HepG2 (cell line): ENCODE measurements around the gene PPME1. TPM values are rescaled to one million over a fixed set of nuclear protein-coding genes. Genes with fewer than 3 reads are reported as not detected.

Experiments
- ATAC-seq: fragments of 200-7000 bp; cut with Tn5 transposase; 3 replicates; pipeline ENCODE4 v1.9.1; 2020; ENCODE audit warnings: mild to moderate bottlenecking, moderate library complexity
- BruUV-seq: library from RNA; stranded (reverse); fragments of 400-500 nt; replicated peaks from 2 replicates; lab custom pipeline; 2021; lab: Mats Ljungman, UMichigan
- CTCF ChIA-PET: fragments of 300-600 bp; formaldehyde crosslinking; extraction: SDS; loops from one replicate; lab custom pipeline; 2021; ENCODE audit warnings: low total read pairs, inconsistent platforms, low intra/inter-chr PET ratio; lab: Yijun Ruan, JAX
- POLR2A ChIA-PET: fragments of 350-600 bp; sonication (Branson Sonifier 250); formaldehyde crosslinking; loops from one replicate; lab custom pipeline; 2020; ENCODE audit warnings: antibody characterized with exemption, inconsistent platforms; lab: Yijun Ruan, JAX
- DNase-seq: peaks from one replicate; pipeline ENCODE4 v3.0.0-alpha.2; 2015; ENCODE audit warnings: low spot score
- FAIRE-seq: peaks from 3 replicates; lab custom pipeline; 2011; peaks lifted over from hg19 to GRCh38; lab: Jason Lieb, UNC
- H2AFZ ChIP-seq: one replicate; pipeline ENCODE4 v1.6.1; 2011; ENCODE audit warnings: low read length, inconsistent platforms
- H3K27ac ChIP-seq: fragments of 300-600 bp; 3 replicates; pipeline ENCODE4 v1.8.0; 2011; ENCODE audit warnings: mixed run types, mild to moderate bottlenecking, mixed read lengths, low read length, inconsistent platforms; ENCODE audit not compliant: insufficient read depth; ENCODE audit errors: extremely low read length
- H3K27me3 ChIP-seq, 2 experiments: fragments of 200-600 bp in 1 of 2; 2 replicates in 1 of 2; 3 replicates in 1 of 2; pipeline versions ENCODE4 v1.6.0 to v1.8.0; 2011; ENCODE audit warnings: low read length in 2 of 2, mild to moderate bottlenecking in 2 of 2, moderate library complexity in 2 of 2, inconsistent platforms in 1 of 2; ENCODE audit not compliant: insufficient read depth in 2 of 2, control insufficient read depth in 1 of 2
- H3K36me3 ChIP-seq, 2 experiments: fragments of 200-600 bp in 1 of 2; replicated peaks in 1 of 2; 2 replicates in 1 of 2; 3 replicates in 1 of 2; pipeline versions ENCODE4 v1.5.1 to v1.8.0; 2011; ENCODE audit warnings: low read length in 2 of 2, inconsistent platforms in 1 of 2; ENCODE audit not compliant: insufficient read depth in 2 of 2, control insufficient read depth in 1 of 2
- H3K4me1 ChIP-seq: 2 replicates; pipeline ENCODE4 v1.5.1; 2012; ENCODE audit warnings: low read length, inconsistent platforms; ENCODE audit not compliant: insufficient read depth
- H3K4me2 ChIP-seq: 2 replicates; pipeline ENCODE4 v1.6.0; 2011; ENCODE audit warnings: low read depth, low read length, inconsistent platforms
- H3K4me3 ChIP-seq, 3 experiments: fragments of 200-600 bp in 1 of 3; sonication (generic), shearing (Covaris generic) in 1 of 3; replicated peaks in 1 of 3; 2 replicates each; pipeline ENCODE4 v1.5.1; 2011 to 2016; ENCODE audit warnings: low read length in 3 of 3, inconsistent platforms in 2 of 3, low read depth in 2 of 3, mild to moderate bottlenecking in 2 of 3, control low read depth in 1 of 3, mixed read lengths in 1 of 3; ENCODE audit not compliant: insufficient read depth in 1 of 3
- H3K79me2 ChIP-seq: one replicate; pipeline ENCODE4 v1.6.1; 2011; ENCODE audit warnings: low read length, inconsistent platforms; ENCODE audit not compliant: insufficient read depth
- H3K9ac ChIP-seq: 2 replicates; pipeline ENCODE4 v1.6.0; 2011; ENCODE audit warnings: mild to moderate bottlenecking, low read depth, low read length, inconsistent platforms; ENCODE audit not compliant: insufficient read depth
- H3K9me3 ChIP-seq: 2 replicates; pipeline ENCODE4 v1.5.1; 2012; ENCODE audit warnings: mild to moderate bottlenecking, low read length
- H4K20me1 ChIP-seq: 2 replicates; pipeline ENCODE4 v1.6.0; 2011; ENCODE audit warnings: inconsistent platforms, mild to moderate bottlenecking, low read length, moderate library complexity; ENCODE audit not compliant: insufficient read depth
- FOXK1 ChIP-seq: sonication (generic); formaldehyde crosslinking; IDR thresholded peaks from 2 replicates; pipeline ENCODE4 v1.4.0; 2020; ENCODE audit warnings: low read depth, missing genetic modification reagents, borderline replicate concordance
- GPN1 ChIP-seq: sonication (generic); formaldehyde crosslinking; IDR thresholded peaks from 2 replicates; pipeline ENCODE4 v1.5.1; 2020; ENCODE audit warnings: missing genetic modification reagents, borderline replicate concordance
- JUN ChIP-seq: sonication (generic); formaldehyde crosslinking; IDR thresholded peaks from 2 replicates; pipeline ENCODE4 v1.4.0; 2020; ENCODE audit warnings: mild to moderate bottlenecking, missing genetic modification reagents
- MEIS1 ChIP-seq: sonication (generic); formaldehyde crosslinking; IDR thresholded peaks from 2 replicates; pipeline ENCODE4 v1.9.0; 2021; ENCODE audit warnings: mild to moderate bottlenecking, missing genetic modification reagents, moderate library complexity, borderline replicate concordance
- MTF1 ChIP-seq: sonication (generic); formaldehyde crosslinking; IDR thresholded peaks from 2 replicates; pipeline ENCODE4 v1.5.0; 2020; ENCODE audit warnings: missing genetic modification reagents
- NR2F6 ChIP-seq, 2 experiments: IDR thresholded peaks; 2 replicates each; pipeline ENCODE4 v1.6.1; 2016; ENCODE audit warnings: antibody characterized with exemption in 1 of 2, mild to moderate bottlenecking in 1 of 2
- SMAD3 ChIP-seq: sonication (generic); formaldehyde crosslinking; IDR thresholded peaks from 2 replicates; pipeline ENCODE4 v1.4.0; 2020; ENCODE audit warnings: missing genetic modification reagents
- SP140L ChIP-seq: sonication (generic); formaldehyde crosslinking; IDR thresholded peaks from 2 replicates; pipeline ENCODE4 v1.4.0; 2020; ENCODE audit warnings: missing genetic modification reagents, borderline replicate concordance
- SPEN ChIP-seq: sonication (generic); formaldehyde crosslinking; IDR thresholded peaks from 2 replicates; pipeline ENCODE4 v1.5.1; 2020; ENCODE audit warnings: low read depth, mild to moderate bottlenecking, missing genetic modification reagents
- TEAD3 ChIP-seq: optimal IDR thresholded peaks from 2 replicates; pipeline ENCODE3; 2016; ENCODE audit warnings: borderline replicate concordance
- ZBTB42 ChIP-seq: sonication (generic); formaldehyde crosslinking; IDR thresholded peaks from 2 replicates; pipeline ENCODE4 v1.5.0; 2020; ENCODE audit warnings: mild to moderate bottlenecking, missing genetic modification reagents
- ZBTB43 ChIP-seq: sonication (generic); formaldehyde crosslinking; conservative IDR thresholded peaks from 2 replicates; pipeline ENCODE4 v1.4.0; 2020; ENCODE audit warnings: missing genetic modification reagents
- ZFAT ChIP-seq: sonication (generic); formaldehyde crosslinking; conservative IDR thresholded peaks from 2 replicates; pipeline ENCODE4 v1.8.1; 2023; ENCODE audit warnings: missing genetic modification reagents, inconsistent platforms
- ZKSCAN5 ChIP-seq: sonication (generic); formaldehyde crosslinking; IDR thresholded peaks from 2 replicates; pipeline ENCODE4 v1.5.1; 2020; ENCODE audit warnings: mild to moderate bottlenecking, missing genetic modification reagents
- ZNF234 ChIP-seq: sonication (generic); formaldehyde crosslinking; conservative IDR thresholded peaks from 2 replicates; pipeline ENCODE4 v1.5.1; 2020; ENCODE audit warnings: mild to moderate bottlenecking, missing genetic modification reagents
- ZNF512B ChIP-seq: sonication (generic); formaldehyde crosslinking; IDR thresholded peaks from 2 replicates; pipeline ENCODE4 v1.5.1; 2020; ENCODE audit warnings: missing genetic modification reagents, mild to moderate bottlenecking, borderline replicate concordance
- ZNF574 ChIP-seq: sonication (generic); formaldehyde crosslinking; IDR thresholded peaks from 2 replicates; pipeline ENCODE4 v1.4.0; 2020; ENCODE audit warnings: missing genetic modification reagents
- ZNF740 ChIP-seq: sonication (generic); formaldehyde crosslinking; IDR thresholded peaks from 2 replicates; pipeline ENCODE4 v1.4.0; 2020; ENCODE audit warnings: missing genetic modification reagents
- WGBS: methylation state at CpG from one replicate; pipeline ENCODE4 v1.1.6; 2017; ENCODE audit warnings: low lambda C conversion rate; 5-methylcytosine and 5-hydroxymethylcytosine counted together
- in situ Hi-C: cut with HindIII; loops from 2 replicates; pipeline ENCODE4 v1.10.0; 2017; ENCODE audit warnings: low pct_unique_long_range_greater_than_20kb; ENCODE audit not compliant: extremely low pct_ligation_motif_present
- intact Hi-C: fragments of 100-400 bp; cut with micrococcal nuclease; formaldehyde crosslinking; loops from one replicate; pipeline ENCODE4 v1.10.0; 2022; ENCODE audit not compliant: unreplicated experiment
- polyA plus RNA-seq, 8 experiments: library from polyadenylated mRNA; depleted of rRNA in 3 of 8; stranded (reverse) in 7 of 8; unstranded in 1 of 8; fragments of >200 nt; fragmentation: Illumina TruSeq in 4 of 8; extraction: Trizol in 4 of 8; gene quantifications; 2 replicates each; pipeline versions ENCODE4 v1.2.1 to v1.2.3, GENCODE V29; 2011 to 2016; ENCODE audit warnings: low read depth in 4 of 8, missing spikeins in 1 of 8, mixed read lengths in 1 of 8; ENCODE audit not compliant: insufficient read depth in 1 of 8
- total RNA-seq, 5 experiments: library from RNA; depleted of rRNA; stranded (reverse); fragments of >200 nt; fragmentation: Illumina TruSeq; extraction: Trizol; gene quantifications; 2 replicates each; pipeline ENCODE4 v1.2.3, GENCODE V29; 2016; ENCODE audit warnings: low read depth in 1 of 5

PPME1 gene
- total and polyA plus RNA-seq, 2 of the 13 experiments (the other 11 are each of a cell fraction or from before 2014, with no cell fraction given): 31.3 to 56.0 TPM

GRCh38 chr11:74138572-74138971 is 32.5 kb upstream of the PPME1 start:
- no peaks in the 10 kb centered on the region for H3K79me2 ChIP-seq
- peak overlapping the region; percentile 59 for H3K27ac ChIP-seq
- H3K4me3 ChIP-seq: no peak overlapping the region; a peak in 1 of 6 replicates
- no peak overlapping the region for H2AFZ ChIP-seq
- peak overlapping the region; percentile 3; the same call in 1 of the 2 replicates for H3K4me2 ChIP-seq
- in situ Hi-C loops (no loop called here), intact Hi-C loops (loop anchor here (1.0 kb wide), 1 partner anchor 173 kb away; no protein-coding TSS in a partner anchor)
- H3K9ac ChIP-seq: peak overlapping the region; percentile 9; the same call in 1 of the 2 replicates
- peak; percentile 97 for ATAC-seq
- no peaks in the 10 kb centered on the region for H3K27me3 ChIP-seq
- FAIRE-seq: peak; percentile 72
- BruUV-seq: no TSS peak
- peaks cover 0 to 9% of the 10 kb centered on the region in 2 experiments; a peak in 2 of 5 replicates for H3K36me3 ChIP-seq
- WGBS: 3% methylated on average over 2 of the region's 2 CpGs
- H3K9me3 ChIP-seq: no peaks in the 10 kb centered on the region
- ChIA-PET POLR2A (interaction anchor here (0.7 to 1.8 kb wide), 2 partner anchors 32 to 185 kb away, joined by 3 to 4 read pairs; partner anchors contain the start of gene C2CD3), CTCF (no interaction called here)
- peaks cover 32% of the 10 kb centered on the region for H3K4me1 ChIP-seq
- H4K20me1 ChIP-seq: no peaks in the 10 kb centered on the region
- DNase-seq: peak; percentile 93
- TF ChIP-seq ZBTB43 (CRISPR knock-in tag): no peak
- no peak for TF ChIP-seq ZNF740 (CRISPR knock-in tag)
- TF ChIP-seq NR2F6 (IDR thresholded peaks at IDR 0.05): no peak
- TF ChIP-seq NR2F6 (CRISPR knock-in tag; IDR thresholded peaks at IDR 0.05): no peak
- TF ChIP-seq ZNF512B: no peak
- TF ChIP-seq TEAD3: peak; percentile 96
- TF ChIP-seq MTF1: no peak
- no peak for TF ChIP-seq ZNF234 (CRISPR knock-in tag)
- TF ChIP-seq JUN: no peak
- no peak for TF ChIP-seq SPEN (CRISPR knock-in tag)
- no peak for TF ChIP-seq ZBTB42
- 0 out of 2 replicates have a peak, but pooled peaks have one; percentile 40 for TF ChIP-seq SMAD3 (CRISPR knock-in tag)
- TF ChIP-seq GPN1 (CRISPR knock-in tag): no peak
- TF ChIP-seq ZKSCAN5: no peak
- TF ChIP-seq SP140L (CRISPR knock-in tag): no peak
- TF ChIP-seq ZNF574 (CRISPR knock-in tag): no peak
- no peak for TF ChIP-seq MEIS1 (CRISPR knock-in tag)
- TF ChIP-seq ZFAT (CRISPR knock-in tag): no peak
- TF ChIP-seq FOXK1 (CRISPR knock-in tag): no peak
